GM21381 (cell line): Measurements from ENCODE around the gene SCARB1.

ENCODE experiments used
- ATAC-seq: cut with Tn5 transposase; IDR thresholded peaks from one replicate; pipeline ENCODE4 v1.9.1; 2021; ENCODE audit warnings: mild to moderate bottlenecking, moderate library complexity; ENCODE audit not compliant: unreplicated experiment

Gene SCARB1

DNA sequence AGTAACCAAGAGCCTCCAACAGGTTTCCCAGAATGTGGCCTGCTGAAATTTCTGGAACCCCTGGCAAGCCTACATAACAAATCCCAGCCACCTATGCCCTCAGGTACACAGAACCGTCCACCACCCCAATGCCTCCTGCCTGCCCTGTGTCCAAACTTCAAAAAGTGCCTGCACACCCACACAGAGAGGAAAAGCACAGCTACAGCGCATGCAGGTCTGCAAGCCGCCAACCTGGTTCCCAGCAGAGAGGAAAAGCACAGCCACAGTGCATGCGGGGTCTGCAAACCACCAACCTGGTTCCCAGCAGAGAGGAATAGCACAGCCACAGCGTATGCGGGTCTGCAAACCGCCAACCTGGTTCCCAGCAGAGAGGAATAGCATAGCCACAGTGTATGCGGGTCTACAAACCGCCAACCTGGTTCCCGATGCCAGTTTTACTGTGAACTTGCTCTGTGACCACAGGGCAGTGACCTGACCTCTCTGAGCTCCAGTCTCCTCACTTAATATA is 113.5 kb downstream of the SCARB1 start:
- no peak for ATAC-seq

DNA sequence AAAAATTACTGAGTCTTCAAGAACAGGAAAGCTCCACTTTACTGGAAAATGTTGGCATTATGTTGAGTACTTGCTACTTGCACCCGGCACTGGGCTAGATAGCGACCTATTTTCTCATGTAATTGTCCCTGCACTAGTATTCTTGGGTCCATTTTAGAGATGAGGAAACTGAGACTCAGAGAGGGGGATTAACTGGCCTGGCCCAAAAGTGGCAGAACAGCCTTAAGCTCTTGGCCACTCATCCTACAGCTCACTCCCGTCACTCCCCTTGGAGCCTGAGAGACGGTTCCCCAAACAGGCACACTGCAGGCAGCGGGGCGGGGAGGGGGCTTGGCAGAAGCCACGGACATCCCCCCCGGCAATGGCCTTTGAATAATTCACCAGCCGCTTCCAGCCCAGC is 113.9 kb downstream of the SCARB1 start:
- no peak for ATAC-seq

- no peak for ATAC-seq
Observed at GRCh38 chr12:124747426-124748161, 116.1 kb downstream of the SCARB1 start.

DNA sequence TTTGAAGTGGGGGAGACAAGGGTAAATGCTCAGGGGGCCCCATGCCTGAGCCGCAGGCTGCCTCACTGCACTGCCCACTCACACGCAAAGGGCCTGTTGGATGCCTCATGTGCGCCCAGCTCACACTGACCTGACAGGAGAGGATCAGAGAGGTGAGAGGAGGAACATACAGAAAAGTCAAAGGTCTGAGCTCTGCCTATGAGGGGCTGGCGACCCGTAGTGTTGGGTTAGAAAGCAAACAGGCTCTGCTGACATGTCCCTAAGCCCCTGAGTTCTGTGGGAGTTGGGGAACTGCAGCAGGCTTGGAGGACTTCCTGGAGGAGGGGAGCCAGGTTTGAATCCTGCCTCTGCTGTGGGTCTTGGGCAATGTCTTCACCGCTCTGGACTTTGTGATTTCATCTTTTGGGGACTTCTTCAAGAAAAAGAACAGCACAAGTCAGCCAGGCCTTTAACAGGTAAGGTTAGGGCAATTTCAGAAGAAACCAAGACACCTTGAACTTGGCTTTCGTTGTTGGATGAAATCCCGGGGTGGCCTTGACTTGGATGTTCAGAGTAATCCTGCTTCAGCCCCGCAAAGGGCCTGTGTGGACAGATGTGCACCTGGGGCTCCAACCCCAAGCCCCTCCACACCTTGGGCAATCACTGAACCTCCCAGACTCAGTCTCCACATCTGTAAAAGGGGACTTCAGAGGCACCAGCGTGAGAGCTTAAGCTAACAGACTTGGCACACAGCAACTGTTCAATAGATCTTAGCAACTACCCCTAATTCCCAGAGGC is 116.8 kb downstream of the SCARB1 start:
- no peak for ATAC-seq

DNA sequence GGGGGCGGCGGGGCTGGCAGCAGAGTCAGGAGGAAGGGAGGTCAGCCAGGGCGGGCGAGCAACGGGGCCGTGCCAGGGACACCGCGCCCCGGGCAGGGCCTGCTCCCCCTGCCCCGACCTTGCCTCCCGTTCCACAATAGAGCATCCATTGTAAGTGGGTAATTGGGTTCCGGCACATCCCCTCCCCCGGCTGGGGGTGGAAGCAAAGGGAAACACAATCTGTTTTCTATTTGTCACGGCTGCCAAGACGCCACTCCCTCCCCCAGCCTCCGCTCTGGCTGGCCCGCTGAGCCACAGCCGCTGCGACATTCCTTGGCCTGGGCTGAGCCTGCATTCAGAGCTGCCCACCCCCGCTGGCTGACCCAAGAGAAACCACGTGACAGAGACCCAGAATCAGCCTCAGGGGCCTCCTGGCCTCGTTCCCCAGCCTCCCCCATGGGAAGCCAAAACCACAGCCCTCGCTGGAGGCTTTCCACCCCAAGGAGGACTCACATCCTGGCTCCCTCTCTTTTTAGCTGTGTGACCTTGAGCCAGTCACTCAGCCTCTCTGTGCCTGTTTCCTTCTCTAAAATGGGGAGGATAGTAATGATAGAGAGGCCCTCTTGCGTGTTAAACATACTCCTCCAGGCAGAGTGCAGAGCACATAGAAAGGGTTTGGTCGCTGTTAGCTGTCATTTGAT is 117.6 kb downstream of the SCARB1 start:
- ATAC-seq, result no peak

DNA sequence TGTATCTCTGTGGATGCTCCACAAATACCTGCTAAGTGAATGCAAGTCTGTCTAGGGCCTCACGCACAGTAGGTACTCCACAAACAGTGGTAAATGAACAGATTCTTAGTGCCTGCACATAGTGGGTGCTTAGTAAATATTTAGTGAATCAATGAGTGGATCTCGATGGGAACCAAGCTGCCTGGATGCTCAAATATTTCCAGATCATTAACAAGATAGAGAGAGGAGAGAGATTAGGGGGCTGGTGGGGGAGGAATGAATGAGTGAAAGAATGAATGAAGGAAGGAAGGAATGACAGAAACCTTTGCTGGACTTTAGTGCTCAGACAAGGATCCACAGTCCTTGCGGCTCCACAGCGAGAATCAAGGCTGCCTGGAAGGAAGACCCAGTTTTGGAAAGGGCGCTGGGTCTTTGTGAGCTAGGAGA is 118.2 kb downstream of the SCARB1 start:
- no peak for ATAC-seq

DNA sequence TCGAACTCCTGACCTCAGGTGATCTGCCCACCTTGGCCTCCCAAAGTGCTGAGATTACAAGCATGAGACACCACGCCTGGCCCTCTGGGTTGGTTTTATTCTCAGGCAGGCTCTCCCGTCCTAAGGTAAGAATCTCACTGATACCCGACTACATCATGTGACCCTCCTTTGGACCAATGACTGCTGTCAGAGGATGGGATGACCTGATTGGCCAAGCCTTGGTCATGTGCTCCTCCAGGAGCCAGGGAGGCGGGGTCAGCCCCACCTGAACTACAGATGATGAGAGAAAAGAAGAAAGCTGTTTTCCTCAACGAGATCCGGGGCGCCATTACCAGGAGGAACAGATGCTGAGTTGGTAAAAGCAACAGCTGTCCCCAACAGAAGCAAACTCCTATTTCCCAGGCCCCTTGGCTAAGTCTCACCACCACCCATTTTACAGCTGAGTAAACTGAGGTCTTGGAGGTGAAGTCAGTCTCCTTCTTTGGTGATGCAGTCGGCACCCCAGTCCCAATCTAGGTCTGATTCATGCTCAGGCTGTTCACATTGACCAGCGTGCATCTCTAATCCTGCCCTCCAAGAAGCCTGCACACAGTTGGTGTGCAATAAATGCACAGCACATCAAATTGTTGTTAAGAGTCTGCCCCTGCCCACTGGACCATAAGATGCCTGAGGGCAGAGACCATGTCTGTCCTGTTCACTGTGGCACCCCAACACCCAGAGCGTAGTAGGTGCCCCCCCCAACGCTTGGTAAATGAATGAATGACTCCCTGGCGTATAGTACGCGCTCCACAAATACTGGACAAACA is 118.8 kb downstream of the SCARB1 start:
- no peak for ATAC-seq

- no peak for ATAC-seq
Observed at GRCh38 chr12:124744273-124744640, 119.4 kb downstream of the SCARB1 start.

DNA sequence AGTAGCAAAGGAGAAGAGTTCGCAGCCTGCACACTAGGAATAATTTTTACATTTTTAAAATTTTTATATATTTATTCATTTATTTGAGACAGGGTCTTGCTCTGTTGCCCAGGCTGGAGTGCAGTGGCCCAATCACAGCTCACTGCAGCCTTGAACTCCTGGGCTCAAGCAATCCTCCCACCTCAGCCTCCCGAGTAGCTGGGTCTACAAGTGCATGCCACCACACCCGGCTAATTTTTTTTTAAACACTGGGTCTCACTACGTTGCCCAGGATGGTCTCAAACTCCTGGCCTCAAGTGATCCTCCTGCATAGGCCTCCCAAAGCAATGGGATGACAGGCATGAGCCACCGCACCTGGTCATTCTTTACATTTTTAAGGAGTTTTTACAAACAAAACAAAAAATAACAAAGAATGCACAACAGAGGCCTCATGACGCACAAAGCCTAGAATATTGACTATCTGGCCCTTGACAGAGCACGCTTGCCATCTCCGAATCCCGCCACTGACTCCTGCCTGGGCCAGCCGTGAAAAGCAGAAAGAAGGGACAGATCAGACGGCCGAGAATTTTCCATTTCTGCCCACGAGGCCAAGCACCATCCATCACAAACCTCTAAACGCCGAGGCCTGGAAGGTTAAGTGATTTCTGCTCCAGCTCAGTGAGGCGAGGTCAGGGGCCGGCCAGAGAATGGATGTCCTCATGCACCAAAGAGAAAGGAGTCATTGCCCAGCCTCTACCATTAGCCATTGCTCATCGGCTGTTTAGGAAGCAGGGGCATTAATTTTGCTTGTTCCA is 120.0 kb downstream of the SCARB1 start:
- ATAC-seq, result no peak

GRCh38 chr12:124742678-124743077 is 121.0 kb downstream of the SCARB1 start:
- ATAC-seq, result no peak

DNA sequence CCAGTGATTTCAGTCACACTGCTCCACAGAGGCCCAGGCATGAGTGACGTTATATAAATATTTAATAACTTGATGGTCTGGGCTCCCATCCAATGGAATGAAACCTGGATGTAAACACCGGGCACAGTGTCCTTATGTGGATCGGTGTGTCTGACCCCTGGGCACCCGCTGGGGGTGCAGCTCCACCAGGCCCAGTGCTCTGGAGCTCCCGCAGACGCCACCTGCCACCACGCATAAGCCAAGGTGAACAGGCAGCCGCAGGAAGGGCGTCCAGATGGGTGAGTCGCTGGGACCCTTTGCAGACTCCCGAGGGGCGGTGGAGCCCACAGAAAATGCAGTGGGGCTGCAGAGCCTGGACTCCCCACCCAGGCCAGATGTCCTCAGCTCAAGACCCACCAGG is 121.6 kb downstream of the SCARB1 start:
- no peak for ATAC-seq

- no peak for ATAC-seq
Observed at GRCh38 chr12:124741211-124741610, 122.5 kb downstream of the SCARB1 start.

GRCh38 chr12:124740691-124741137 is 123.0 kb downstream of the SCARB1 start:
- no peak for ATAC-seq

- ATAC-seq, result no peak
Observed at GRCh38 chr12:124739953-124740561, 123.6 kb downstream of the SCARB1 start.

DNA sequence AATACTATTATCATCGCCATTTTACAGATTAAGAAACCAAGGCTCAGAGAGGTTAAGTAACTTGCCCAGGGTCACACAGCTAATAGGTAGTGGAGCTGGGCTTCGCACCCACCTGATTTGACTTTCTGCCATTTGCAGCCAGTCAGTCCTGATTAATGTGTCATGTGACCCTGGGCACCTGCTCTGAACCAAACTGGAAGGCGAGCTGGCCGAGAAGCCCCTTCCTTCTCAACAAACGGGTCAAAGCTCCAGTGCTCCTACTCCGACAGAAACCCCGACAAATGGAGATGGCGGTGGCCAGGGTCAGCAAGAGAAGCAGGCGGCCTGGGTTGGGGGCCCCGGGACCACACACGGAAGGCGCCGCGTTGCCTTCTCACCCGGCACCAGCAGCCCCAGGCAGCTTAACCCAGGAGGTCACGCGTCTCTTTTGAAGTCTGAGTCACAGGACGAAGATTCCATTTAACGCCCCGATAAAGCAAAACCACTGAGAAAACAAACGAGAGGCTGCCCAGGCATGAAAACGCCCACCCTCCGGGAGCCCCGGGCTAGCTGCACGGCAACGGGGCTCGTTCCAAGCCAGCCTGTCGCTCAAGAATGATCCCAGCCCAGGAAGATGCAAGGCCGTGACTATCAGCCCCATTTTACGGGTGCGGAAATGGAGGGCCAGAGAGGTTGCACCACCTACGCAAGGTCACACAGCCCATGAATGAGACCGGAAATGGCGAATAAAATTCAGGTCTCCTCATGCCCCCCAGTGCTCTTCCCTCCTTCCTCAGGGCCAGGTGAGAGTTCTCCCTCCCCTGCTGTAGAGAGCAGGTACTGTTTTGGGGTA is 124.8 kb downstream of the SCARB1 start:
- no peak for ATAC-seq

DNA sequence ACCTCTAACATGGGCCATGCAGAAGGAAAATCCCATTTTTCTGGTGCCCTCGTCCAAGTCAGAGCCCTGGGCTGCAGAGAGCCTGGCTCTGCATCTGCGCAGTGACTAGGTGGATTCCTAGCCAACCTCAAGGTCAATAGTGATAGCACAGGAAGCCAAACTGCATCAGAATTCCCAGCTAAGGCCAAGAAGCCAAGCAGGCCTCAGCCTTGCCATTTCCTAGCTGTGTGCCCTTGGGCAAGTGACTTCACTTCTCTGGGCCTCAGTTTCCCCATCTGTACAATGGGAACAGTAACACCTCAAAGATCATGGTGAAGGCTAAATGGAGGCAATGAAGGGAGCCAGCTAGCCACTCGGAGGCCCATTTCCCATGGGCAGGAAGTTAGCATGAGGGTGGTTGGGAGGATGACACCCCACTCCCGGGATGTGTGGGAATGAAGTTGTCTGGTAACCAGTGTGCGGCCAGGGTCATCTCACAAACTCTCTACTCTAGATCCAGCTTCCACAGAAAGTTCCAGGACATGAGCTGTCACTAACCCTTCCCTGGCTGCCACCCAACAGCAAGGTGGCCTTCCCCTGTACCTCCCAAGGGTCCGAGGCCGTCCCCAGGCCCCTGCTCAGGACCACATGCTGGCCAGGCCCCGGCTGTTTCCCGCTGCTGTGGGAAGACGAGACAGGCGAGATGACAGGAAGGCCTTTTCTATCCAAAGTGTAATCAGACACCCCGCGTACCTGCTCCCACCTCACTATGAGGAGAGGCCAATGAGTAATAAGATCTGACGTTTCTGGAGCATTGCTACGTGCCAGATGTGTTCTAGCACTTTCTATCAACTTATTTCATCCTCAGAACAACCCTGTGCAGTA is 125.7 kb downstream of the SCARB1 start:
- ATAC-seq, result no peak

- ATAC-seq, result no peak
Observed at GRCh38 chr12:124737040-124737419, 126.6 kb downstream of the SCARB1 start.
